GM19025 (cell line): ENCODE data around the gene TEX264.
"Not testable (repeated sequence)": the region's sequence is repeated elsewhere in the genome, so short reads cannot be mapped to it uniquely, and the experiment has no call there.

Experiments used
- ATAC-seq: cut with Tn5 transposase; IDR thresholded peaks from one replicate; pipeline ENCODE4 v1.9.1; 2021; ENCODE audit warnings: mild to moderate bottlenecking, low read depth, moderate library complexity; ENCODE audit not compliant: unreplicated experiment

TEX264 gene

DNA sequence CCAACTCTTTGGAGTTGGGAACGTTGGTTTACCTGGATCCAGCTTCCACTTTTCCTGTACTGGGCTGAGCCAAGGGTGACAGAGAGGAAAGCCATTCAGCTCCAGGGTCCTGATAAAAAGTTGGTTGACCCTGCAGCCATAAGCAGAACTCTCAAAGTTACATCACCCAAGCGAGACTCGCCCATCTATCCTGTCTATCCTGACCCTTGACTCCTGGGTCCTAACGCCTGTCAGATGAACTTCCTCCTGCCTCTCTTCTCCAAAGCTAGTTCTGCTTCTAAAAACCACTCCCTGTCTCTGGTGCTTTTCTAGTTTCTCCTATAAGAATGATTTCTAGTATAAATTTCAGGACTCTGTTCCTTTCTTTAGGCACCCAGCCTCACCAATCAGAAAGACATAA, 71.9 kb downstream of the TEX264 start:
- ATAC-seq, result not testable (repeated sequence)

DNA sequence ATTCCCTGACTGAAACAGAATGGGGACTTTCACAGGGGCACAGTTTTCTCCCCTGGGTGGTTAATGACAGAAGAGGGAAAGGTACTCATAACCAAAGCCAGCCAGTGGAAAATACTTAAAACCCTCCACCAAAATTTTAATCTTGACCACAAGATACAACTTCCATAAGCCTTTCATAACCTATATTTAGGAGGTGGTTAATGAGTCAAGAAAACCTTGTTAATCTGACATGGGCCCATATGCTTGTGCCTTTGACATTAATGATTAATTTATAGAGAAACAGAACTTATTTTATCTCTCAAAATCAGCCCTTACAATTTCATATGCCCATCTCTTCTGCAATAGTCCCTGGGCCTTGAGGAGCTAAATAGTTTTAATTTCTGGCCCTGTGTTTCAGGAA, 76.8 kb downstream of the TEX264 start:
- ATAC-seq, result no peak

DNA sequence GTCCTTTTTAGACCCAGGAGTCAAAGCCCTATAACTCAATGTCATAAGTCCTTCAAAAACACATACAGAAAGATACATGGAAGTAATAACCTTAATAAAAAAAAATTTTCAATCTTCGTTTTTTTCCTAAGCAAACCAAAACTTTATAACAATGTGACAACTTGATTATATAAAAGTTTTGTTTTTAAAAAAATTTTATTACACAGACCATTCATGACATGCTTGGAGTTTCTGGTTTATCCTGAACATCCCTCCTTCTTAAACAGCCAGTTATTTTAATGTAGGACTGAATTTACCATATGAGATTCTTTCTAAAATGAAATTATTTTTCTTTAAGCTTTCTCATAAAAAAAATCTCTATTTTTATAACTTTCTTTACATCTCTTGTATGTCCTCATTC, 77.3 kb downstream of the TEX264 start:
- no peak for ATAC-seq

DNA sequence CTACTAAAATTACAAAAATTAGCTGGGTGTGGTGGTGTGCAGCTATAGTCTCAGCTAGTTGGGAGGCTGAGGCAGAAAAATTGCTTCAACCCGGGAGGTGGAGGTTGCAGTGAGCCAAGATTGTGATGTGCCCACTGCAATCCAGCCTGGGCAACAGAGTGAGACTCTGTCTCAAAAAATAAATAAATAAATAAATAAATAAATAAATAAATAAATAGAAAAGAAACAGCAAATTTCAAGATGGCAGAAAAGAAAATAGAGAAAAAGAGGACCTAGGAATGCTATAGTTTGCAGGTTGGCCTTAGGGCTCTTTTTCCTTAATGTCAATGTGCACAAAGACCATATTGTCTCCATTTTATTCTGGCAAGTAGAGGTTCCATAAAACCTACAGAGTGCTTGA, 79.8 kb downstream of the TEX264 start:
- no peak for ATAC-seq

DNA sequence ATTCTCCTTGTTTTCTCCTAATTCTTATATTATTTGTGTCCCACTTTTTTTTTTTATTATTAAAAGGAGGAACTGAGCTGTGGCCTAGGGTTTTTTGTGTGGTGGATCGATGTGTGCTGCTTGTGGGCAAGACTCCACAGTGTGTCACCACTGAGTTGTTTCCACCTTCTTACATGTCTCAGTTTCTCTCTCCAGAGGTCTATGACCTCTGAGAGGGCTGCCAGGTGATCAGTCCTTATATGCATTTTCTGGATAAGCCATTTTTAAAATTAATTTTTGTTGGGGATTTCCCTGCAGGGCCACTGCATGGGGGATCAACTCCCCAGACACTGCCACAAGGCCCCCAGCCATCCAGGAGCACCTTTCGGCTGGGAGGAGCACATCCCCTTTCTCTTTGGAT, 80.2 kb downstream of the TEX264 start:
- ATAC-seq, result no peak
